ENCODE measurements around the gene TMEM119. TPM values are rescaled to one million over a fixed set of nuclear protein-coding genes. Genes with fewer than 3 reads are reported as not detected.

TMEM119 gene
- 0.72 and 1.0 TPM in 2 replicates for total RNA-seq
- long read RNA-seq, result 0 reads

- Mint-ChIP-seq H3K9me3 (no peaks in the 10 kb centered on the region), H3K27ac (ENCODE audit: unreplicated experiment) (peak within 1 kb of the TSS; percentile 13), H3K4me3 (no peak within 1 kb of the TSS), H3K27me3 (ENCODE audit: low read depth) (no peaks in the 10 kb centered on the region), H3K36me3 (ENCODE audit: low read depth) (no peaks in the 10 kb centered on the region), H3K4me1 (peaks cover 7% of the 10 kb centered on the region)
- no peak for TF ChIP-seq CTCF (conservative IDR thresholded peaks at IDR 0.05)
- DNase-seq (ENCODE audit: low read depth, low spot score), result no peak
Measured at GRCh38 chr12:108597559-108598471, at the start of gene TMEM119. Gene TMEM119 (minus strand): TSS chr12:108598084. CDS start chr12:108592383, 5,701 bp downstream.

- H3K4me1 Mint-ChIP-seq, result peaks cover 8% of the 10 kb centered on the region
- no peak for TF ChIP-seq CTCF (conservative IDR thresholded peaks at IDR 0.05)
- H3K27ac Mint-ChIP-seq (ENCODE audit: unreplicated experiment), result peak overlapping the region; percentile 10
- H3K36me3 Mint-ChIP-seq (ENCODE audit: low read depth), result peaks cover 12% of the 10 kb centered on the region
- H3K4me3 Mint-ChIP-seq, result no peak overlapping the region
- H3K9me3 Mint-ChIP-seq, result no peaks in the 10 kb centered on the region
- no peaks in the 10 kb centered on the region for H3K27me3 Mint-ChIP-seq (ENCODE audit: low read depth)
- no peak for DNase-seq (ENCODE audit: low read depth, low spot score)
Measured at GRCh38 chr12:108646600-108647579, 49.0 kb upstream of the TMEM119 start.

GRCh38 chr12:108645686-108646599, 48.1 kb upstream of the TMEM119 start:
- DNase-seq (ENCODE audit: low read depth, low spot score), result no peak
- Mint-ChIP-seq H3K4me1 (peaks cover 14% of the 10 kb centered on the region), H3K9me3 (no peaks in the 10 kb centered on the region), H3K36me3 (ENCODE audit: low read depth) (peaks cover 12% of the 10 kb centered on the region), H3K27me3 (ENCODE audit: low read depth) (no peaks in the 10 kb centered on the region), H3K4me3 (no peak overlapping the region), H3K27ac (ENCODE audit: unreplicated experiment) (peak overlapping the region; percentile 82)
- TF ChIP-seq CTCF (conservative IDR thresholded peaks at IDR 0.05), result no peak

GRCh38 chr12:108644811-108645120, 46.9 kb upstream of the TMEM119 start:
- H3K4me1 Mint-ChIP-seq, result peaks cover 23% of the 10 kb centered on the region
- no peak for DNase-seq (ENCODE audit: low read depth, low spot score)
- no peak for TF ChIP-seq CTCF (conservative IDR thresholded peaks at IDR 0.05)
- H3K36me3 Mint-ChIP-seq (ENCODE audit: low read depth), result peaks cover 12% of the 10 kb centered on the region
- H3K27ac Mint-ChIP-seq (ENCODE audit: unreplicated experiment), result no peak overlapping the region
- H3K4me3 Mint-ChIP-seq, result no peak overlapping the region
- no peaks in the 10 kb centered on the region for H3K27me3 Mint-ChIP-seq (ENCODE audit: low read depth)
- H3K9me3 Mint-ChIP-seq, result no peaks in the 10 kb centered on the region
